Measurements from ENCODE around the gene LRRC30.

DNA sequence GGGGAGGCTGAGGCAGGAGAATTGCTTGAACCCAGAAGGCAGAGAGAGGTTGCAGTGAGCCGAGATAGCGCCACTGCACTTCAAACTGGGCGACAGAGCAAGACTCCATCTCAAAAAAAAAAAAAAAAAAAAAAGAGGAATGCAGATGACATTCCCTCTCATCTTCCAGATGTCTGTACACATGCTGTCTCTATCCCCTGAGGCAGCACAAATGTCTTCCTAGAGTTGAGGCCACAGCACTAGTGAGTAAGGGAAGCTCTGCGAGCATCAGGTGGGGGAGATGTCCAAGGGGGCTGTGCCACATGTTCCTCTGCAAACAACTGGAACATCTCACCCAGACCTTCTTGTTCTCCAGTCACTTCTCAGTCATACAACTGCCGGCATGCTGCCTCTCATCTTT is 35.6 kb upstream of the LRRC30 start:
- no peak for TF ChIP-seq FOXP2 (optimal IDR thresholded peaks at IDR 0.05; ENCODE audit: control extremely low read depth, extremely low read length, insufficient read depth)
- TF ChIP-seq EZH2 (IDR thresholded peaks at IDR 0.05) = no peak
- TF ChIP-seq POLR2AphosphoS5 (IDR thresholded peaks at IDR 0.05; ENCODE audit: borderline replicate concordance, low read depth, low read length) = no peak
